Gastroesophageal sphincter (tissue), 3 donors: ENCODE results near the gene RASSF5.

Experiments
- CTCF ChIP-seq, 4 experiments: fragments of 200-600 bp in 2 of 4; fragments of 450-650 bp in 2 of 4; sonication (generic) in 1 of 4; IDR thresholded peaks; one replicate each; pipeline ENCODE4 v1.5.1; 2017 to 2019; ENCODE audit warnings: antibody characterized with exemption in 4 of 4, mild to moderate bottlenecking in 2 of 4, moderate library complexity in 2 of 4
- EP300 ChIP-seq: sonication (generic); formaldehyde crosslinking; IDR thresholded peaks from one replicate; pipeline ENCODE4 v1.6.1; 2017; ENCODE audit warnings: antibody characterized with exemption, mild to moderate bottlenecking
- POLR2A ChIP-seq, 2 donors: fragments of 450-650 bp; IDR thresholded peaks; one replicate each; pipeline ENCODE4 v1.6.1; 2017; ENCODE audit warnings: antibody characterized with exemption in 2 of 2, mild to moderate bottlenecking in 2 of 2, moderate library complexity in 1 of 2
- POLR2AphosphoS5 ChIP-seq: sonication (generic); formaldehyde crosslinking; IDR thresholded peaks from one replicate; pipeline ENCODE4 v1.6.1; 2017; ENCODE audit warnings: antibody characterized with exemption

GRCh38 chr1:206587904-206588303 is 80.6 kb downstream of the RASSF5 start:
- TF ChIP-seq CTCF (IDR thresholded peaks at IDR 0.05) (no peak), POLR2AphosphoS5 (no peak), EP300 (no peak), POLR2A (IDR thresholded peaks at IDR 0.05) (no peak)
